Right hindlimb (tissue), 1 donor: ENCODE measurements around the gene METTL1.
"Not testable (repeated sequence)": the region's sequence is repeated elsewhere in the genome, so short reads cannot be mapped to it uniquely, and the experiment has no call there.

Source experiments
- DNase-seq: peaks from one replicate; pipeline ENCODE4 v3.0.0-alpha.2; 2018

The METTL1 gene

DNA sequence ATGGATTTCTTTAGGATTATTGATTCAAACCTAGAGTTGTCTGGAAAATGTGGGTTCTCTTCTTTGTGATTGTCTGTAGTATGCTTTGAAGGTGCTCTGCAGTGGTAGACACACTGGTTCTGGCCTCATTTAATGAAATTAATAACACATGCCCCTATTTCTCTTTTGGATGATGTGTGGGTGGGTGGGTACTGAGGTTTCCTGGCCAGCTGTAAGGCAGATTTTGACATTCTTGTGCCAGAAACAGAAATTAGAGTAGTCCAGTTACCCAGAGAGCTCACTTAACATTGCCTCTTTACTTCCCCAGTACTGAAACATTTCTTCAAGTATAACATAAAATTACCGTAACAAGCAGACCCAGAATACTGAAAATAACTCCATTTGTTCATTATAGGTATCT lies 25.1 kb upstream of the METTL1 start:
- no peak for DNase-seq

GRCh38 chr12:57795354-57795753 lies 23.4 kb upstream of the METTL1 start:
- no peak for DNase-seq

- DNase-seq: no peak
These were observed 22.0 kb upstream of the METTL1 start for GRCh38 chr12:57793920-57794319.

DNA sequence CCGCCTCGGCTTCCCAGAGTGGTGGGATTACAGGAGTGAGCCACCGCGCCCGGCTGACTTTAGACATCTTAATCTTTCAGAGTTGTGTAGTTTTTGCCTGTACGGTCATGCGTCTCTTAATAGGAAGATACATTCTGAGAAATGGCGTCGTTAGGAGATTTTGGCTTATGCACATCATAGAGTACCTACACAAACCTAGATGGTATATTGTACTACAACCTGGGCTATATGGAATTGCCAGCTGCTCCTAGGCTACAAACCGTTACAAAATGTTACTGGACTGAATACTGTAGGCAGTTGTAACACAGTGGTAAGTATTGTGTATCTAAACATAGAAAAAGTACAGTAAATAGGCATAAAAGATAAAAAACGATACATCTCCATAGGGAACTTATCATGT lies 12.0 kb upstream of the METTL1 start:
- no peak for DNase-seq

GRCh38 chr12:57783466-57783801 lies 11.5 kb upstream of the METTL1 start:
- DNase-seq: no peak

GRCh38 chr12:57782608-57783465 lies 10.9 kb upstream of the METTL1 start, which contains the start of gene TSFM:
Gene TSFM, plus strand, starts transcription at chr12:57782787. Its CDS starts 15 bp downstream, at chr12:57782802.
- DNase-seq: peak; percentile 95

DNA sequence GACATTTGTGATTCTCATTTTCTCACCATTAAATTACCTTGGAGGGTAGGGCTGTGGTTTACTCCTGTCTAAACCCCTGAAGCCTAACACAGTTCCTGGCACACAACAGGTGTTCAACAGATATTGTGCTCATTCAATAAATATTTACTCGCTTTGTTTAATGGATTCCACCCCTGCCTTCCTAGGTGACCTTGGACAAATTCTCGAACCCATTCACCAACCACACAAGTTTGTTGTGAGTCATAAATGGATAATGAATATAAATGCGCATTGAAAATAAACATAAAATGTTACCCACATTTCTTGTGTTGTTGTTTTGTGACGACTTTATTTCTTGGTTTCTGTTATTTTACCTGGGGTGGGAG lies 10.3 kb upstream of the METTL1 start:
- no peak for DNase-seq

DNA sequence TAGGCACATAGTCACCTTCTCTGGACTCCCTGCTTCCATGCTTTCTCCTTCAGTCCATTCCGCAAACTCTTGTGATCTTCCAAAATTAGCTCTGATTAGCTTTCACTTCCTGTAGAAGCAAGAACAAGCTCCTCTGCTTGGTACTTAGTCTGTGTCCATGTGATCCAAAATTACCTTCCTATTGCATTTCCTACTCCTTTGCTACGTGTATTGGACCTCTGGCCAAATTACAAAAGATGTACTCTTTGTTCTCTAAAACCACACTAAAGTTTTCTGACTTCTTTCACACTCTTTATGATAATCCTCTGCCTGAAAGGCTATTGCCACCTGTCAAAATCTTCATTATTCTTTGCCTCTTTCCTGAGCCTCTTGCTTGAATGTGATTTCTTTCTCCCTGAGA lies 9.9 kb upstream of the METTL1 start:
- no peak for DNase-seq

GRCh38 chr12:57781244-57781643 lies 9.3 kb upstream of the METTL1 start:
- DNase-seq: no peak

GRCh38 chr12:57780284-57780897 lies 8.5 kb upstream of the METTL1 start:
- DNase-seq: no peak

DNA sequence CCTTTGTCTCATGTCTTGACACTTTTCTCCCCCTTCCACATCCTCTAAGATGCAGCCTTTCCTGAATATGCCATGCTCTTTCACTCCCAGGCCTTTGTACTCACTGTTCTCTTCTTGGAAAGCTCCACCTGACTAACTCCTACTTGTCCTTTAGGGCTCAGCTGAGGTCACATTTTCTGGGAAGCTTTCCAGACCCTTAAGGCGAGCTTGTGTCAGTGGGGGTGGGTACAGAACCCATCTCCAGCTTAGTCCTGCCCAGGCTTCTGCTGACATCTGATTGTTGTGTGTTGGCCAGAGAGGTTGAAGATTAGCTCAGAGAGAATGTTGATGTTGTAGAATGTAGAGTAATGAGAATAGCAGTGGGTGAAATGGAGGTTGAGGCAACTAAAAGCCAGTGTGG lies 7.8 kb upstream of the METTL1 start:
- no peak for DNase-seq

- DNase-seq: no peak
These were observed 6.0 kb upstream of the METTL1 start for GRCh38 chr12:57777911-57778310.

GRCh38 chr12:57777367-57777766 lies 5.5 kb upstream of the METTL1 start:
- DNase-seq: no peak

DNA sequence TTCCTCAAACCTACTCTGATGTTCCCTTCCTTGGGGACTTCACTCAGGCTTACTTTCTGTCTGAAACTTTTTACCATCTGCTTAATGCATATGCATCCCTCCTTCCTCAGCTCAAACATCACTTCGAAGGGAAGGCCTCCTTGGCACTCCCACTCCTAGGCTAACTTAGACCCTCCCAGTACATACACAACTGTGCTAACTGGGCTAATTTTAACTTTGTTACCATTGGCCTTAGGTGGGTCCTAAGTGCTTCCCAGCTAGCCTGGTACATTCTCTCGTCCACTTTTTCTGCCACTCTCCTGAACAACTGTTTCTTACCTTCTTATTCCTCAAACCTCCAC lies 4.3 kb upstream of the METTL1 start:
- DNase-seq: no peak

DNA sequence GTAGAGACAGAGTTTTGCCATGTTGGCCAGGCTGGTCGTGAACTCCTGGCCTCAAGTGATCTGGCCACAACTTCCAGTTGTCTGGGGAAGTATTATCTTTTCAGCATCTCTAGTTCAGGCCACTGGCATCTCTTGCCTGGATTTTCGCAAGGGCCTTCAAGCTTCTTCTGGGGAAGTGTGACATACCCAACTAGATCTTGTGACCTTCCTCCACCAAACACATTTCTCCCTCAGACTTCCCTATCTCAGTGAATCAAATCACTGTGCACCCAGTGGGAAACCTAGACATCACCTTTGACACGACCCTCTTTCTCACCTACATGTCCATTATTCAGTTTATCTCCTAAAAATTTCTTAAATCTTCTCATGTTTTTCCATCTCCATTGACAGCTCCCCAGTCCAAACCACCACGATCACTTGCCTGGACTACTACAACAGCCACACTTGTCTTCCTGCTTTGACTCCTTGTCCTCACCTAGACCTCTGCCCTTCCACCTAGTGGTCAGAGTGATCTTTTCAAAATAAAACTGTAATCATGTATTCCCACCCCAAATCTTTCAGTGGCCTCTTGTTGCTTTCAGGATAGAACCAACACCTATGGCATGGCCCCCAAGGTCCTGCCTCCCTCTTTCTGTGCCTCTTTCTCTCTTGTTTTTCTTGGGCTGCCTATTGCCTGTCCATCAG lies 3.8 kb upstream of the METTL1 start:
- DNase-seq: no peak

DNA sequence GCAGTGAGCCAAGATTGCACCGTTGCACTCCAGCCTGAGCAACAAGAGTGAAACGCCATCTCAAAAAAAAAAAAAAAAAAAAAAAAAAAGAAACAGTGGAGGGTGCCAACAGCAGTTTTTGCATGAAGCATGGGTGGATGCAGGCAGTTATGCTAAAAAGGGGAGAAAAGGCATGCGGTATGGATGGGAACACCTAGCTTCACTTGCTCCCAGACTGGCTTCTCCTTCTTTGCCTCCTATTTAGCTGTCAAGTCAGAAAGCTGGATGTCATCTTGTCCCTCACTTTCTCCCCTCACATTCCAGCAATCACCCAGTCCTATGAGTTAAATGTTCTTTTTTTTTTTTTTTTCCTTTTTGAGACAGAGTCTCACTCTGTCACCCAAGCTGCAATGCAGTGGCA lies 3.1 kb upstream of the METTL1 start:
- DNase-seq: no peak

- not testable (repeated sequence) for DNase-seq
These were observed 2.7 kb upstream of the METTL1 start for GRCh38 chr12:57774634-57775033.

GRCh38 chr12:57772429-57773322 lies 771 bp upstream of the METTL1 start, which contains the start of gene EEF1AKMT3:
Gene EEF1AKMT3, plus strand, starts transcription at chr12:57772614. Its CDS starts 111 bp downstream, at chr12:57772725.
- peak; percentile 79 for DNase-seq

GRCh38 chr12:57771236-57771872 lies 551 bp downstream of the METTL1 start:
- peak; percentile 96 for DNase-seq

- no peak for DNase-seq
These were observed 1.2 kb downstream of the METTL1 start for GRCh38 chr12:57770734-57771133.

DNA sequence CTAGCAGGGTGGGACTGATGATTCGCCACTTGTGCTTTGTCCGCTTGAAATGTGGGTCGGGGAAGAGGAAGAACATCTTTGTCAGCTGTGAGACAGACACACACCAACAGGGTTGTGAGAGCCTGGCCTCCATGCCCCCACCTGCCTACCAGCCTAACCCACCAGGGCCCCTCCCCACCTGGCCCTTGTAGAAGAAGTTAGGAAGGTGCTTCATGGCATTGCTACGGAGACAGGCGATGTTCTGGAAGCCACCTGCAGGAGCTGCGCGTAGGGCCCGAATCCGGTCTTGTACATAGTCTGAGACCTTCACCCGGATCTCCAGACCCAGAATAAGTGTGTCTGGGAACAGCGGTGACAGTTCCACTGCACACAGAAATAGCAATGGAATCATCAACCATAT lies 2.3 kb downstream of the METTL1 start:
- DNase-seq: no peak

DNA sequence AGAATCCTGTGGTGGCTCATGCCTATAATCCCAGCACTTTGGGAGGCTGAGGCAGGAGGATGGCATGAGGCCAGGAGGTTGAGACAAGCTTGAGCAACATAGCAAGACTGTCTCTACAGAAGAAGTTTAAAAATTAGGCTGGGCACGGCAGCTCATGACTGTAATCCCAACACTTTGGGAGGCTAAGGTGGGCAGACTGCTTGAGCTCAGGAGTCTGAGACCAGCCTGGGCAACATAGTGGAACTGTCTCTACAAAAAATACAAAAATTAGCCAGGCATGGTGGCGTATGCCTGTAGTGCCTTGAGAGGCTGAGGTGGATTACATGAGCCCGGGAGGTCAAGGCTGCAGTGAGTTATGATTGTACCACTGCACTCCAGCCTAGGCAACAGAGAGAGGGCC lies 4.0 kb downstream of the METTL1 start:
- DNase-seq: no peak

GRCh38 chr12:57767305-57767698 lies 4.6 kb downstream of the METTL1 start:
- no peak for DNase-seq
